NT2/D1 (cell line): ENCODE results near the gene GAS7.

Experiments
- DNase-seq: peaks from one replicate; pipeline ENCODE4 v3.0.0-alpha.2; 2011; ENCODE audit warnings: low read depth, low spot score
- H3K27me3 ChIP-seq: 2 replicates; pipeline ENCODE4 v1.6.0; 2011; ENCODE audit warnings: mild to moderate bottlenecking; ENCODE audit not compliant: insufficient read length, insufficient read depth
- H3K36me3 ChIP-seq: 2 replicates; pipeline ENCODE4 v1.6.1; 2011; ENCODE audit warnings: mild to moderate bottlenecking, low read length, mixed read lengths; ENCODE audit not compliant: insufficient read depth, insufficient read length
- H3K4me1 ChIP-seq: 2 replicates; pipeline ENCODE4 v1.5.1; 2011; ENCODE audit not compliant: insufficient read depth, insufficient read length
- H3K4me3 ChIP-seq: 2 replicates; pipeline ENCODE4 v1.5.1; 2011; ENCODE audit warnings: low read depth; ENCODE audit not compliant: insufficient read length
- H3K9ac ChIP-seq: 2 replicates; pipeline ENCODE4 v1.6.0; 2011; ENCODE audit warnings: low read depth; ENCODE audit not compliant: insufficient read length
- H3K9me3 ChIP-seq: 2 replicates; pipeline ENCODE4 v1.5.1; 2011; ENCODE audit warnings: mild to moderate bottlenecking, low read length; ENCODE audit not compliant: insufficient read depth
- SUZ12 ChIP-seq: IDR thresholded peaks from 2 replicates; pipeline ENCODE4 v1.6.1; 2011; ENCODE audit not compliant: insufficient read length, insufficient read depth; ENCODE audit errors: extremely low read depth
- YY1 ChIP-seq: IDR thresholded peaks from 2 replicates; pipeline ENCODE4 v1.6.1; 2011; ENCODE audit not compliant: insufficient read length, insufficient read depth
- ZNF274 ChIP-seq: IDR thresholded peaks from 2 replicates; pipeline ENCODE4 v1.6.1; 2011; ENCODE audit warnings: mild to moderate bottlenecking, low read depth, low read length

Gene GAS7

GRCh38 chr17:9937241-9937761, 261.1 kb downstream of the GAS7 start:
- Histone ChIP-seq H3K9me3 (peaks cover 4% of the 10 kb centered on the region; the same call in 1 of the 2 replicates), H3K36me3 (peaks cover 31% of the 10 kb centered on the region), H3K9ac (no peak overlapping the region), H3K4me3 (no peak overlapping the region), H3K4me1 (no peaks in the 10 kb centered on the region), H3K27me3 (no peaks in the 10 kb centered on the region)
- DNase-seq, result no peak
- TF ChIP-seq YY1, result no peak
- TF ChIP-seq SUZ12, result no peak
- TF ChIP-seq ZNF274, result no peak

GRCh38 chr17:9936095-9936494, 262.3 kb downstream of the GAS7 start:
- Histone ChIP-seq H3K36me3 (peaks cover 24% of the 10 kb centered on the region), H3K9me3 (peaks cover 4% of the 10 kb centered on the region; the same call in 1 of the 2 replicates), H3K9ac (no peak overlapping the region), H3K4me1 (no peaks in the 10 kb centered on the region), H3K4me3 (no peak overlapping the region), H3K27me3 (no peaks in the 10 kb centered on the region)
- DNase-seq, result no peak
- TF ChIP-seq YY1 (no peak), SUZ12 (no peak), ZNF274 (no peak)

- no peak overlapping the region for H3K9ac ChIP-seq
- peaks cover 4% of the 10 kb centered on the region; the same call in 1 of the 2 replicates for H3K9me3 ChIP-seq
- peaks cover 24% of the 10 kb centered on the region for H3K36me3 ChIP-seq
- no peaks in the 10 kb centered on the region for H3K27me3 ChIP-seq
- H3K4me1 ChIP-seq, result no peaks in the 10 kb centered on the region
- H3K4me3 ChIP-seq, result no peak overlapping the region
- no peak for DNase-seq
- TF ChIP-seq ZNF274 (no peak), YY1 (no peak), SUZ12 (no peak)
Observed at GRCh38 chr17:9935408-9935807, 263.0 kb downstream of the GAS7 start.

GRCh38 chr17:9934331-9934730, 264.1 kb downstream of the GAS7 start:
- TF ChIP-seq YY1 (no peak), ZNF274 (no peak), SUZ12 (no peak)
- no peak for DNase-seq
- no peak overlapping the region for H3K9ac ChIP-seq
- H3K4me1 ChIP-seq, result no peaks in the 10 kb centered on the region
- H3K9me3 ChIP-seq, result peaks cover 4% of the 10 kb centered on the region; the same call in 1 of the 2 replicates
- no peaks in the 10 kb centered on the region for H3K27me3 ChIP-seq
- peaks cover 19% of the 10 kb centered on the region for H3K36me3 ChIP-seq
- H3K4me3 ChIP-seq, result no peak overlapping the region

- no peak overlapping the region for H3K4me3 ChIP-seq
- H3K9ac ChIP-seq, result no peak overlapping the region
- peaks cover 16% of the 10 kb centered on the region for H3K36me3 ChIP-seq
- H3K4me1 ChIP-seq, result peaks cover 2% of the 10 kb centered on the region
- DNase-seq, result no peak
- H3K9me3 ChIP-seq, result no peaks in the 10 kb centered on the region; the same call in 1 of the 2 replicates
- no peaks in the 10 kb centered on the region for H3K27me3 ChIP-seq
- no peak for TF ChIP-seq SUZ12
- no peak for TF ChIP-seq YY1
- no peak for TF ChIP-seq ZNF274
Observed at GRCh38 chr17:9932491-9932890, 265.9 kb downstream of the GAS7 start.

- H3K36me3 ChIP-seq, result peaks cover 16% of the 10 kb centered on the region
- no peak for TF ChIP-seq SUZ12
- no peak for TF ChIP-seq YY1
- TF ChIP-seq ZNF274, result no peak
- H3K9ac ChIP-seq, result no peak overlapping the region
- H3K27me3 ChIP-seq, result no peaks in the 10 kb centered on the region
- DNase-seq, result no peak
- no peaks in the 10 kb centered on the region; the same call in 1 of the 2 replicates for H3K9me3 ChIP-seq
- peaks cover 2% of the 10 kb centered on the region for H3K4me1 ChIP-seq
- H3K4me3 ChIP-seq, result no peak overlapping the region
Observed at GRCh38 chr17:9931144-9931741, 267.2 kb downstream of the GAS7 start.

- Histone ChIP-seq H3K27me3 (no peaks in the 10 kb centered on the region), H3K4me3 (no peak overlapping the region), H3K9ac (no peak overlapping the region), H3K36me3 (peaks cover 17% of the 10 kb centered on the region), H3K9me3 (no peaks in the 10 kb centered on the region), H3K4me1 (peaks cover 2% of the 10 kb centered on the region)
- no peak for DNase-seq
- TF ChIP-seq ZNF274 (no peak), SUZ12 (no peak), YY1 (no peak)
Observed at GRCh38 chr17:9929871-9930270, 268.5 kb downstream of the GAS7 start.
